A549 (cell line): ENCODE results near the gene SERPINA4.

ENCODE experiments used
- CBX2 ChIP-seq: fragments of 200-600 bp; sonication (generic); IDR thresholded peaks from 2 replicates; pipeline ENCODE4 v1.6.1; 2016; ENCODE audit warnings: low read depth, mild to moderate bottlenecking, borderline replicate concordance
- CBX8 ChIP-seq: fragments of 200-600 bp; sonication (generic); IDR thresholded peaks from 2 replicates; pipeline ENCODE4 v1.6.1; 2016
- HES2 ChIP-seq: fragments of >200 bp; sonication (Bioruptor Twin); formaldehyde crosslinking; IDR thresholded peaks from 2 replicates; pipeline ENCODE4 v1.6.1; 2016
- HMGXB4 ChIP-seq: fragments of 250-450 bp; sonication (Bioruptor Pico); IDR thresholded peaks from 2 replicates; pipeline ENCODE4 v1.5.0; 2021; ENCODE audit warnings: mild to moderate bottlenecking, moderate library complexity, borderline replicate concordance
- HOXA7 ChIP-seq: fragments of 250-450 bp; sonication (Bioruptor Pico); IDR thresholded peaks from 2 replicates; pipeline ENCODE4 v1.5.0; 2020; ENCODE audit warnings: mild to moderate bottlenecking, moderate library complexity
- JUN ChIP-seq, 2 experiments: fragments of >200 bp; sonication (Bioruptor Twin); formaldehyde crosslinking; IDR thresholded peaks; 2 replicates in 1 of 2; 3 replicates in 1 of 2; pipeline ENCODE4 v1.6.1; 2016 to 2017
- KDM1A ChIP-seq: fragments of 200-600 bp; sonication (generic); IDR thresholded peaks from 2 replicates; pipeline ENCODE4 v1.6.1; 2016; ENCODE audit warnings: low read depth, mild to moderate bottlenecking
- POLR2A ChIP-seq: IDR thresholded peaks from 2 replicates; pipeline ENCODE4 v1.6.1; 2012; ENCODE audit warnings: mild to moderate bottlenecking, low read length
- RAD21 ChIP-seq, 2 experiments: fragments of >200 bp in 1 of 2; sonication (Bioruptor Twin) in 1 of 2; formaldehyde crosslinking in 1 of 2; IDR thresholded peaks in 1 of 2; conservative IDR thresholded peaks in 1 of 2; 2 replicates in 1 of 2; 3 replicates in 1 of 2; pipeline ENCODE4 v1.6.1; 2012 to 2018; ENCODE audit warnings: inconsistent platforms in 1 of 2
- TF ChIP-seq, protein P1 (sequence below): fragments of >200 bp; sonication (Bioruptor Twin); formaldehyde crosslinking; IDR thresholded peaks from 3 replicates; pipeline ENCODE4 v1.5.1; 2016
- TF ChIP-seq, protein P2 (sequence below): IDR thresholded peaks from 2 replicates; pipeline ENCODE4 v1.6.1; 2012

GRCh38 chr14:94522115-94522724, 39.0 kb upstream of the SERPINA4 start:
- TF ChIP-seq HOXA7 (CRISPR knock-in tag) (no peak), HES2 (no peak), POLR2A (no peak), RAD21 (conservative IDR thresholded peaks at IDR 0.05 in 1 of 2, IDR thresholded peaks at IDR 0.05 in 1 of 2) (no peak), HMGXB4 (CRISPR knock-in tag) (no peak), KDM1A (no peak), JUN (IDR thresholded peaks at IDR 0.05) (no peak), CBX8 (no peak), CBX2 (no peak)
- TF ChIP-seq, protein P1, sequence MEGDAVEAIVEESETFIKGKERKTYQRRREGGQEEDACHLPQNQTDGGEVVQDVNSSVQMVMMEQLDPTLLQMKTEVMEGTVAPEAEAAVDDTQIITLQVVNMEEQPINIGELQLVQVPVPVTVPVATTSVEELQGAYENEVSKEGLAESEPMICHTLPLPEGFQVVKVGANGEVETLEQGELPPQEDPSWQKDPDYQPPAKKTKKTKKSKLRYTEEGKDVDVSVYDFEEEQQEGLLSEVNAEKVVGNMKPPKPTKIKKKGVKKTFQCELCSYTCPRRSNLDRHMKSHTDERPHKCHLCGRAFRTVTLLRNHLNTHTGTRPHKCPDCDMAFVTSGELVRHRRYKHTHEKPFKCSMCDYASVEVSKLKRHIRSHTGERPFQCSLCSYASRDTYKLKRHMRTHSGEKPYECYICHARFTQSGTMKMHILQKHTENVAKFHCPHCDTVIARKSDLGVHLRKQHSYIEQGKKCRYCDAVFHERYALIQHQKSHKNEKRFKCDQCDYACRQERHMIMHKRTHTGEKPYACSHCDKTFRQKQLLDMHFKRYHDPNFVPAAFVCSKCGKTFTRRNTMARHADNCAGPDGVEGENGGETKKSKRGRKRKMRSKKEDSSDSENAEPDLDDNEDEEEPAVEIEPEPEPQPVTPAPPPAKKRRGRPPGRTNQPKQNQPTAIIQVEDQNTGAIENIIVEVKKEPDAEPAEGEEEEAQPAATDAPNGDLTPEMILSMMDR: no peak
- TF ChIP-seq, protein P2, sequence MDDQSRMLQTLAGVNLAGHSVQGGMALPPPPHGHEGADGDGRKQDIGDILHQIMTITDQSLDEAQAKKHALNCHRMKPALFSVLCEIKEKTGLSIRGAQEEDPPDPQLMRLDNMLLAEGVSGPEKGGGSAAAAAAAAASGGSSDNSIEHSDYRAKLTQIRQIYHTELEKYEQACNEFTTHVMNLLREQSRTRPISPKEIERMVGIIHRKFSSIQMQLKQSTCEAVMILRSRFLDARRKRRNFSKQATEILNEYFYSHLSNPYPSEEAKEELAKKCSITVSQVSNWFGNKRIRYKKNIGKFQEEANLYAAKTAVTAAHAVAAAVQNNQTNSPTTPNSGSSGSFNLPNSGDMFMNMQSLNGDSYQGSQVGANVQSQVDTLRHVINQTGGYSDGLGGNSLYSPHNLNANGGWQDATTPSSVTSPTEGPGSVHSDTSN: no peak
